NOMO-1 treated with DMSO at 0.1 percent for 48 hours (cell line): ENCODE data around the gene PXMP2.
"Not testable (repeated sequence)": the region's sequence is repeated elsewhere in the genome, so short reads cannot be mapped to it uniquely, and the experiment has no call there.

Experiments used
- DNase-seq: peaks from one replicate; lab custom pipeline; 2025; ENCODE audit not compliant: unreplicated experiment; lab: John Stamatoyannopoulos, UW

PXMP2 gene

DNA sequence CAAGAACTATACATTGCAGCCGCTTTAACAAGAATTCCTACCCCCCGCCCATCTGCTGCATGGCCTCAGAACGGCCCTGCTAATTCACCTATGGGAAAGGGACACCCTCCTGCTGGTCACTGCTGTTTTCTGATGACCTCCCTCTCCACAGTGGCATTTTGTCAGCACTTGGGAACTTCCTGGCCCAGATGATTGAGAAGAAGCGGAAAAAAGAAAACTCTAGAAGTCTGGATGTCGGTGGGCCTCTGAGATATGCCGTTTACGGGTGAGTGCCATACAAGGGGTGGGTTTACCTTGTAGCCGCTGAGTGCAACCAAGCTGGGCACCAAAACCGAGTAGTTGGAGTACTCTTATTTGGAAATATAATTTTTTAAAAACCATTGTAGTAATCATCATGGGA, 2.7 kb downstream of the PXMP2 start:
- no peak for DNase-seq

- not testable (repeated sequence) for DNase-seq
These were observed 4.6 kb downstream of the PXMP2 start for GRCh38 chr12:132692030-132692429.

DNA sequence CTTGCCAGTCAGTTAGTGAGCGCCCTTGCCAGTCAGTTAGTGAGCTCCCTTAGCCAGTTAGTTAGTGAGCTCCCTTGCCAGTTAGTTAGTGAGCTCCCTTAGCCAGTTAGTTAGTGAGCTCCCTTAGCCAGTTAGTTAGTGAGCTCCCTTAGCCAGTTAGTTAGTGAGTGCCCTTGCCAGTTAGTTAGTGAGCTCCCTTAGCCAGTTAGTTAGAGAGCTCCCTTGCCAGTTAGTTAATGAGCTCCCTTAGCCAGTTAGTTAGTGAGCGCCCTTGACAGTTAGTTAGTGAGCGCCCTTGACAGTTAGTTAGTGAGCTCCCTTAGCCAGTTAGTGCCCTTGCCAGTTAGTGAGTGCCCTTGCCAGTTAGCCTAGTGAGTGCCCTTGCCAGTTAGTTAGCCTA, 7.5 kb downstream of the PXMP2 start:
- not testable (repeated sequence) for DNase-seq

DNA sequence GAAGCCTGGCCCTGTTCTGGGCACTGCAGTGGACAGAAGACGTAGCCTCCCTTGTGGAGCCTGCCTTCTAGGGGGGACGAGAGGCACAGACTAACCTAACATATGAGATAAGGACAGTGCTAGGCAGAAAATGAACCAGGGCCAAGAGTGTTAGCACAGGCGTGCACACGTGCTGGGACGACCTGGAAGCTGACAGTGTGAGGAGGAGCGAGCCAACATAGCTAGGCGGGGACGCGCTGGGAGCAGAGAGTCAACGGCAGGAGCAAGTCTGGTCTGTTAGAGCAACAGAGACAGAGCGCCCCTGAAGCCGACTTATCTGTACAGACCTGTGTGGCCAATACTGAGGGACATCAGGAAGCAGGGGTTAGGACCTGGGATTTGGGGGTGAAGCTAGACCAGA, 8.0 kb downstream of the PXMP2 start:
- no peak for DNase-seq

DNA sequence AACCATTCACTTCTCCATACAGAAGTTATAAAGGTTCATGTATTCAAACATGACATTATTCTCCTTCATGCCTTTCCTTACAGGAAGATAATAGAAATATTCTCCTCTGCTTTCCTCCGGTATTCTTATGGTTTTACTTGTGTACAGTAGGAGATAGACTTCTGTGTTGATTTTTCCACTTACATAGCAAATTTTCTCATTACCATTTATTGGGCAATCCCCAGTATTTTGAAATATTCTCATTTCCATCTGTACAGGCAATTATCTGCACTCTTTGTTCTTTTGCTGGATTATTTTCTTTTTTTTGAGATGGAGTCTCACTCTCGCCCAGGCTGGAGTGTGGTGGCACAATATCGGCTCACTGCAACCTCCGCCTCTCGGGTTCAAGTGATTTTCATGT, 11.0 kb downstream of the PXMP2 start:
- peak; percentile 11 for DNase-seq

DNA sequence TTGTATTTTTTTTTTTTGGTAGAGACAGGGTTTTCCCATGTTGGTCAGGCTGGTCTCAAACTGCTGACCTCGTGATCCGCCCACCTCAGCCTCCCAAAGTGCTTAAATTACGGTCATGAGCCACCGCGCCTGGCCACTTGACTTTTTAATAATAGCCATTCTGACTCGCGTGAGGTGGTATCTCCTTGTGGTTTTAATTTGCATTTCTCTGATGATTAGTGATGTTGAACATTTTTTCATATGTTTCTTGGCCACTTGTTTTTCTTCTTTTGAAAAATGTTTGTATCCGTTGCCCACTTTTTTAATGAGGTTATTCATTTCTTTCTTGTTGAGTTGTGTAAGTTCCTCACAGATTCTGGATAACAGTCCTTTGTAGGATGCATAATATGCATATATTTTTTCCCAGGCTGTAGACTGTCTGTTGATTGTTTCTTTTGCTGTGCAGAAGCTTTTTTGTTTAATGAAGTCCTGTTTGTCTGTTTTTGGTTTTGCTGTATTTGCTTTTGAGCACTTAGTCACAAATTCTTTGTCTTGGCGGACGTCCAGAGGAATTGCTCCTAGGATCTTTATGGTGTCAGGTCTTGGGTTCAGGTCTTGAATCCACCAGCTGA, 12.9 kb downstream of the PXMP2 start:
- DNase-seq: no peak

- no peak for DNase-seq
These were observed 15.3 kb downstream of the PXMP2 start for GRCh38 chr12:132702640-132703039.

DNA sequence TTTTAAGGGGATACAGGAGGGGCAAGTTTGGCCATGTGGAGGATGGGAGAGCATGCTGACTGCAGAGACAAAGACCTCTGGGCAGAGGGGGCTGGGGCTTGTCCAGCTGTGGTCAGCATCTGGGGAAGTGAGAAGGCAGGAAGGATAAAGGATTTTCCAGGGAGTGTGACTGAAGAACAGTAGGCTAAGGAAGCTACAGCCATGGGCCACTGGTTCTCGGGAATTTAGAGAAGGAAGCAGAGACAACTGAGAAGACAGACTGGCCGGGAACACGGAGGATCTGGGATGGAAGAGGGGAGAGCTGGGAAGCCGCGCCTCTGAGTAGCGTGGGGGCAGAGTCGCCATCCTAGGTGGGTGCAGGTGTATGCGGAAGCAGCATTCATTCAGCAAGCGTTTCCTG, 16.3 kb downstream of the PXMP2 start:
- DNase-seq: no peak

GRCh38 chr12:132707241-132707640, 19.9 kb downstream of the PXMP2 start:
- no peak for DNase-seq

DNA sequence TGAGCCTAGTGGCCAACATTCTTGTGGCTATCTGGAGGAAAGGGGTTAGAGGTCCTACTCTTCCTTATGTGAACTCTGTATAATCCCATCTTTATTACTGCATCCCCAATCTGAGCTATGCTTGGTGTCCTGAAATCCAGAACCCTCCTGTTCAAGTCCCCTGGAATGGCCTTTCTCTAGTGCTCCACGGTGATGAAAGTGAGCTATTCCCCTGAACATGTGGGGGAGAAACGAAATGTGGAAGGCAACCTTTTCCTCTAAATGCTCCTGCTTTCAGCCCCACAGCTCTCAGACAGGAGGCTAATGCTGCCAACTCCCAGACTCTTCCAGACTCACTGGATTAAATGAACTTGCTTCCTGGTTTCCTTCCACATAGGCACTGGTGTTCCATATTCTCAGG, 20.8 kb downstream of the PXMP2 start:
- no peak for DNase-seq

DNA sequence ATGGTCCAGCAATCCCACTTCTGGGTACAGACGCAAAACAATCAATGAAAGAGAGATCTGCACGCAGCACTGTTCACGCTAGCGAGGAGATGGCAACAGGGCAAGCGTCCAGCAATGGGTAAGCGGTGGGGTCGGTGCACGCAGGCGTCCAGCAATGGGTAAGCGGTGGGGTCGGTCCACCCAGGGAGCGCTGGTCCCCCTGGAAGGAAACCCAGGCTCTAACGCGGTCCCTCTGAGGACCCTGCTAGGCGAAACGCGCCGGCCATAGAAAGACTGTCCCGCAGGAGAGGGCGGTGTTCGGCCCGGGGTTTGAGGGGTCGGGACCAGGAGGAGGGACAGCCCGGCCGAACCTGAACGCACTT, 22.6 kb downstream of the PXMP2 start:
- DNase-seq: no peak

GRCh38 chr12:132710405-132711079, 23.2 kb downstream of the PXMP2 start, which contains the start of gene PGAM5:
Gene PGAM5, plus strand, starts transcription at chr12:132710842. Its CDS starts 35 bp downstream, at chr12:132710877.
- DNase-seq: peak; percentile 84

- no peak for DNase-seq
These were observed 23.9 kb downstream of the PXMP2 start for GRCh38 chr12:132711080-132711843.

DNA sequence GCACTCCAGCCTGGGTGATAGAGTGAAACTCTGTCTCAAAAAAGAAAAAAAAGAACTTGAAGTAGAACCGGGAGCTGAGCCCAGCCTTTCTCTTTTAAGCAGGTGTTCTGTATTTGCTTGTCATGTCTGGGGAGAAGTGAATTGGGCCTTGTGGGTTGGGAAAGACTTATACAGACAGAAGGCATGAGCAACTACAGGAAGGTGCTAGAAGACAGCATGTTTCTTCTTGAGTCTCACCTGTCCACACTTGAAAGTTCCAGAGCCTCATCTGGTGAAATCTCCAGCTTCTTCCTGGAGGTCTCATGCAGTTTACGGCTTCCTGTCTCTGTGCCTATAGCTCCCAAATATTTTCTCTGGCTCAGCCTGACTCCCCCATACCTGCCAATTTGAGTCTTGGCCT, 25.7 kb downstream of the PXMP2 start:
- DNase-seq: no peak

- no peak for DNase-seq
These were observed 28.5 kb downstream of the PXMP2 start for GRCh38 chr12:132715874-132716273.

DNA sequence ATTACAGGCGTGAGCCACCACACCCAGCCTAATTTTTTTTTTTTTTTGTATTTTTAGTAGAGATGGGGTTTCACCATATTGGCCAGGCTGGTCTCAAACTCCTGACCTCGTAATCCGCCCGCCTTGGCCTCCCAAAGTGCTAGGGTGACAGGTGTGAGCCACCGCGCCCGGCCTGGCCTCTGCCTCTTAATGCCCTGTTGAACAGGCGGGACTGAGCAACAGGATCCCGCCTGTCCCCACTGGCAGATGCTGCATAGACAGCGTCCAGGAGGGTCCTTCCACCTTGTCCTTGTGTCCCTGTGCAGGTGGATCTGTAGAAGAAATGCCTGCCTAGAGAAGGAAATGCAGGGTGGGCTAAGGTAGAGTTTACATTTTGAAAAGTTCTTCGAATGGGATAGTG, 29.0 kb downstream of the PXMP2 start:
- DNase-seq: no peak

GRCh38 chr12:132717011-132717410, 29.6 kb downstream of the PXMP2 start:
- no peak for DNase-seq

- no peak for DNase-seq
These were observed 30.4 kb downstream of the PXMP2 start for GRCh38 chr12:132717531-132718387.

DNA sequence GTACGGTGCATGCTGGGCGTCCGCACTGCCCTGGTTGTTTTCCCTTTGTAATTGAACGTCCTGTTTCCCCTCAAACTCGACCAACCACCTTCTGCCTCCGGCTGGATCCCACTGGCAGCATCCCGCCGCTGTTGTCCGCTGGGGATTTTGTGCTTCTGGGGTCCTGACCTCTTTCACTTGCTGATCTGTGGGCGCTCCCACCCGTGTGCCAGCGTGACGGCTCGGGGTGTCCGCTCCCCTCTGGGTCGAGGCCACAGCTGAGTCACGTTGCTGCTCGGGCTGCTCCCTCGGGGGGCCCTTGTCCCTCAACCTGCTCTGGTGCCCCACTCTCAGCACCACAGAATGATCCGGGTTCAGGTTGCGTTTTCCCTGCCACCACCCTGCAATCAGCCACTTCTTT, 31.3 kb downstream of the PXMP2 start:
- no peak for DNase-seq

DNA sequence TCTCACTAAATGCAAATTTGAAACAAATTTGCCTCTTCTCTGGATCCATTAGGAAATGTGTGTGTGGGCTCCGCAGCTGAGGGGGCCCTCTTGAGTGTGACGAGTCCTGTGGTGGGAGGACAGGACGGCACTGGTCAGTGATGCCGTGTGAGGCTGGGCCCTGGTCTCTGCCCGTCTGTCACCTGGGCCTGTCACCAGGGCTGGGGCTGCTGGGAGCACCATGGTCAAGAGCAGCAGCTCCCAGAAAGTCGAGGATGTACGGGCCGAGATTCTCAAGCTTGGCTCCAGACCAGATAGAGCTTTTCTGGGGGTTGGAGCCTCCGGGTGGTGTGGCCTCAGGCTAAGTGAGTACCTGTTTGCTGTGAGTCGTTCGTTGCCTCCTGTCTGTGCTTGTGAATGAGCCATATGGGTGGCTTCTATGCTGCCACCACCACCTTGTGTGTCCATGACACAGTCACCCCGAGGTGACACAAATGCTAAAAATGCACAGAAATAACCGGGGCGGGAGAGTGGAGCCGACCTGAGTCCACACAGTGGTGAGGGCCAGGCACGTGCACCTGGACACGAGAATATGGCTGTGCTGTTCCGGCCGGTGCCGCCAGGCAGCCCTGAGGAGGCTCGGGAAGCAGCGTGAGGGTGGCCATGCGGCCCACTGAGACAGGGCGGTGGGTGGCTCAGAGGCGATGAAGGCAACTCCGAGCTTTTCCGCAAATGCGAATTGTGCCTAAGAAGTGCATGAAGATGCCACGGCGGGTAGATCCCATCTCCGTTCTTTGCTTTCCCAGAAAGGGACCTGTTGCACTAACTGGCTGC, 32.0 kb downstream of the PXMP2 start:
- no peak for DNase-seq

DNA sequence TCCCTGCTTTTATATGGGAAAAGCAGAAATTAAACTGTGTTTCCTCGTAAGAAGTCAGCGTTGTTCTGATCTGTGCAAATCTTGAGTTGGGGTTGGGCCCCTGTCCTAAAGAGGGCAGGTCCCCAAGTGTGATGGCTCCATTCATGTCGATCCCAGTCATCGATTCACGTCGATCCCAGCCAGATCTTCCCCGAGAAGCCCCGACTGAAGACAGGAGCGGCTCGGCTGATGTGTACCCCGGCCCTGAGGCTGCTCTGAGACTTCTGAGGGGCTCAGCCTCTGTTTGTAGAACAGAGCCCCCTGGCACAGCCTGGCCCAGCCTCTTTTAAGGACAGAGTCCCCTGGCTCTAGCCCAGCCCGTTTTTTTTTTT, 32.6 kb downstream of the PXMP2 start:
- DNase-seq: no peak
